HCT116 (cell line): ENCODE results near the gene SLC22A5. TPM values are rescaled to one million over a fixed set of nuclear protein-coding genes. Genes with fewer than 3 reads are reported as not detected.

Experiments
- ATAC-seq: fragments of 200-7000 bp; cut with Tn5 transposase; 2 replicates; pipeline ENCODE4 v1.9.1; 2020; ENCODE audit warnings: mild to moderate bottlenecking, moderate library complexity
- BruUV-seq: library from RNA; stranded (reverse); fragments of 400-500 nt; replicated peaks from 2 replicates; lab custom pipeline; 2021; lab: Mats Ljungman, UMichigan
- CTCF ChIA-PET: fragments of 300-600 bp; sonication (Branson Sonifier 250); formaldehyde crosslinking; loops from one replicate; lab custom pipeline; 2021; ENCODE audit warnings: antibody characterized with exemption; lab: Charles Lee
- POLR2A ChIA-PET: fragments of 300-600, 350-600 bp; sonication (Branson Sonifier 250); formaldehyde crosslinking; loops from one replicate; lab custom pipeline; 2021; ENCODE audit warnings: antibody characterized with exemption; lab: Charles Lee
- RAD21 ChIA-PET, 2 experiments: fragments of 300-600 bp; sonication (Branson Sonifier 250); formaldehyde crosslinking; loops; one replicate each; lab custom pipeline; 2023; ENCODE audit warnings: low total read pairs in 2 of 2; ENCODE audit not compliant: uncharacterized antibody in 2 of 2, unreplicated experiment in 2 of 2, low non-redundant PET in 1 of 2; lab: Charles Lee
- DNase-seq: peaks from one replicate; pipeline ENCODE4 v3.0.0-alpha.2; 2010; ENCODE audit warnings: low read depth, low spot score
- H2AFZ ChIP-seq: fragments of 200-600 bp; shearing (Covaris generic), sonication (generic); 2 replicates; pipeline ENCODE4 v1.6.1; 2017; ENCODE audit warnings: low read depth, mixed run types, mixed read lengths, antibody characterized with exemption, low read length; ENCODE audit not compliant: poor library complexity, severe bottlenecking
- H3K27ac ChIP-seq: 2 replicates; pipeline ENCODE4 v1.5.1; 2012; ENCODE audit warnings: low read depth, low read length
- H3K27me3 ChIP-seq: fragments of 200-600 bp; sonication (generic); 2 replicates; pipeline ENCODE4 v1.6.1; 2016; ENCODE audit warnings: mixed run types, low read length, mixed read lengths; ENCODE audit not compliant: insufficient read depth
- H3K36me3 ChIP-seq, 2 experiments: fragments of 200-500 bp in 1 of 2; fragments of 200-600 bp in 1 of 2; sonication (Bioruptor generic) in 1 of 2; sonication (generic) in 1 of 2; 2 replicates each; pipeline versions ENCODE4 v1.5.1 to v1.6.1; 2014 to 2016; ENCODE audit warnings: low read length in 2 of 2, inconsistent platforms in 1 of 2, mixed read lengths in 1 of 2, mixed run types in 1 of 2; ENCODE audit not compliant: insufficient read depth in 2 of 2, control insufficient read depth in 1 of 2
- H3K4me1 ChIP-seq, 2 experiments: fragments of 200-600 bp in 1 of 2; sonication (generic) in 1 of 2; 2 replicates each; pipeline versions ENCODE4 v1.5.1 to v1.6.1; 2012 to 2017; ENCODE audit warnings: low read length in 2 of 2, inconsistent platforms in 1 of 2, mild to moderate bottlenecking in 1 of 2, mixed read lengths in 1 of 2, mixed run types in 1 of 2, moderate library complexity in 1 of 2; ENCODE audit not compliant: insufficient read depth in 2 of 2, control insufficient read depth in 1 of 2
- H3K4me2 ChIP-seq: fragments of 200-600 bp; sonication (generic); 2 replicates; pipeline ENCODE4 v1.6.1; 2017; ENCODE audit warnings: mixed run types, low read length, mixed read lengths
- H3K4me3 ChIP-seq, 2 experiments: fragments of 200-600 bp in 1 of 2; sonication (generic) in 1 of 2; replicated peaks in 1 of 2; 2 replicates each; pipeline ENCODE4 v1.5.1; 2011 to 2016; ENCODE audit warnings: low read length in 2 of 2, control low read depth in 1 of 2, low read depth in 1 of 2, mild to moderate bottlenecking in 1 of 2, mixed read lengths in 1 of 2, mixed run types in 1 of 2
- H3K79me2 ChIP-seq: fragments of 200-600 bp; sonication (generic); 2 replicates; pipeline ENCODE4 v1.6.1; 2017; ENCODE audit warnings: mild to moderate bottlenecking, mixed run types, low read length, moderate library complexity, mixed read lengths; ENCODE audit not compliant: insufficient read depth
- H3K9ac ChIP-seq: fragments of 200-600 bp; sonication (generic); 2 replicates; pipeline ENCODE4 v1.6.1; 2016; ENCODE audit warnings: low read length, mixed read lengths
- H3K9me2 ChIP-seq: fragments of 200-600 bp; sonication (generic), shearing (Covaris generic); 2 replicates; pipeline ENCODE4 v1.6.1; 2017; ENCODE audit warnings: mixed run types, mild to moderate bottlenecking, moderate library complexity; ENCODE audit not compliant: insufficient read depth
- H3K9me3 ChIP-seq, 2 experiments: fragments of 200-500 bp in 1 of 2; fragments of 200-600 bp in 1 of 2; sonication (Bioruptor generic) in 1 of 2; sonication (generic) in 1 of 2; 2 replicates each; pipeline ENCODE4 v1.6.1; 2014 to 2017; ENCODE audit warnings: low read length in 2 of 2, mixed read lengths in 2 of 2, inconsistent platforms in 1 of 2, low read depth in 1 of 2, mild to moderate bottlenecking in 1 of 2, mixed run types in 1 of 2, moderate library complexity in 1 of 2; ENCODE audit not compliant: control insufficient read depth in 1 of 2, insufficient read depth in 1 of 2
- H4K20me1 ChIP-seq: fragments of 200-600 bp; sonication (generic), shearing (Covaris generic); 2 replicates; pipeline ENCODE4 v1.6.1; 2017; ENCODE audit warnings: mixed run types, mild to moderate bottlenecking, moderate library complexity; ENCODE audit not compliant: insufficient read depth
- EZH2 ChIP-seq: fragments of 200-600 bp; sonication (generic); IDR thresholded peaks from 2 replicates; pipeline ENCODE4 v1.6.1; 2017; ENCODE audit warnings: antibody characterized with exemption, mixed run types
- EZH2phosphoT487 ChIP-seq: fragments of 200-600 bp; IDR thresholded peaks from 2 replicates; pipeline ENCODE4 v1.6.1; 2018; ENCODE audit warnings: antibody characterized with exemption, borderline replicate concordance
- POLR2A ChIP-seq: IDR thresholded peaks from 2 replicates; pipeline ENCODE4 v1.7.0; 2011; ENCODE audit warnings: borderline replicate concordance; ENCODE audit not compliant: insufficient read depth, insufficient read length; ENCODE audit errors: extremely low read depth
- POLR2AphosphoS5 ChIP-seq: IDR thresholded peaks from 2 replicates; pipeline ENCODE4 v1.6.1; 2011; ENCODE audit warnings: mild to moderate bottlenecking, low read depth, low read length, moderate library complexity
- SP1 ChIP-seq: IDR thresholded peaks from 2 replicates; pipeline ENCODE4 v1.6.1; 2012; ENCODE audit warnings: low read depth
- YY1 ChIP-seq: IDR thresholded peaks from 2 replicates; pipeline ENCODE4 v1.6.1; 2011; ENCODE audit warnings: low read length, low read depth, moderate library complexity, mild to moderate bottlenecking; ENCODE audit not compliant: insufficient replicate concordance; ENCODE audit errors: extremely low read depth
- ZNF274 ChIP-seq: fragments of 200-500 bp; sonication (Bioruptor generic); IDR thresholded peaks from 2 replicates; pipeline ENCODE4 v1.6.1; 2014; ENCODE audit warnings: mild to moderate bottlenecking, low read depth, low read length, inconsistent platforms
- intact Hi-C: fragments of 100-400 bp; cut with micrococcal nuclease; formaldehyde crosslinking; loops from 2 replicates; pipeline ENCODE4 v1.10.0; 2022
- total RNA-seq: library from RNA; stranded (reverse); gene quantifications from one replicate; pipeline ENCODE4 v1.2.1, GENCODE V29; 2021; ENCODE audit not compliant: unreplicated experiment
- TF ChIP-seq, protein P1 (sequence below): IDR thresholded peaks from 2 replicates; pipeline ENCODE4 v1.6.1; 2012; ENCODE audit warnings: low read depth
- TF ChIP-seq, protein P2 (sequence below), 3 experiments: fragments of 200-600 bp in 1 of 3; sonication (generic) in 1 of 3; IDR thresholded peaks in 2 of 3; conservative IDR thresholded peaks in 1 of 3; 2 replicates each; pipeline ENCODE4 v1.5.1; 2012 to 2017; ENCODE audit warnings: low read depth in 2 of 3, low read length in 2 of 3, antibody characterized with exemption in 1 of 3, borderline replicate concordance in 1 of 3, control low read depth in 1 of 3, mild to moderate bottlenecking in 1 of 3, mixed read lengths in 1 of 3, mixed run types in 1 of 3, moderate library complexity in 1 of 3; ENCODE audit not compliant: insufficient read depth in 1 of 3
- TF ChIP-seq, protein P3 (sequence below): IDR thresholded peaks from 2 replicates; pipeline ENCODE4 v1.6.1; 2012

Gene SLC22A5
- total RNA-seq, 1 experiment from 2014 or later = 9.9 TPM

DNA sequence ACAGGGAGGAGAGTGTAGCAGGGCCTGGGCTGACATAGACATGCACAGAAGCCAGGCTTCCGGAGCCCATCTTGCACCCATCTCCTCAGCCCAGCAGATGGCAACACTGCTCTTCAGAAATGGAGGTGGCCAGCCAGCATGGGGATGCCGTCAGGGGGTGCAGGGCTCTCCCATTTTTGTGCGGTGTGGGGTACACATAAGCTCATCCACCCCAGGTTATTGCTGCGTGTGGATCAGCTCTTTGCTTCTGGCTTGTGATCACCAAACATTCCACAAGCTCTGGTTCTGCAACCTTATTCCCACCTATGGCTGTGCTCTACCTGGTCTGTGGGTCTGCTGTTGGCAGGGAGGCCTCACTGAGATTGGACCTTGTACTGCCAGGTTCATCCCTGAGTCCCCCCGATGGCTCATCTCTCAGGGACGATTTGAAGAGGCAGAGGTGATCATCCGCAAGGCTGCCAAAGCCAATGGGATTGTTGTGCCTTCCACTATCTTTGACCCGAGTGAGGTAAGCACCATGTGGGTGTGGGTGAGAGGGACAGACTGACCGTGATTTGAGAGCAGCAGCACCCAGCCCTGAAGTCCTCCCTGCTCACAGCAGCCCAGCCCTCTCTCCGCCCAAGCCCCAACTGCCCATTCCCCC, 17.3 kb downstream of the SLC22A5 start:
- peak overlapping the region; percentile 73 for H3K4me2 ChIP-seq
- BruUV-seq = no TSS peak
- TF ChIP-seq POLR2A (no peak), ZNF274 (no peak), POLR2AphosphoS5 (0 out of 2 replicates have a peak, but pooled peaks have one; percentile 24), YY1 (peak; percentile 26), SP1 (no peak), EZH2 (no peak), EZH2phosphoT487 (no peak)
- TF ChIP-seq, protein P1, sequence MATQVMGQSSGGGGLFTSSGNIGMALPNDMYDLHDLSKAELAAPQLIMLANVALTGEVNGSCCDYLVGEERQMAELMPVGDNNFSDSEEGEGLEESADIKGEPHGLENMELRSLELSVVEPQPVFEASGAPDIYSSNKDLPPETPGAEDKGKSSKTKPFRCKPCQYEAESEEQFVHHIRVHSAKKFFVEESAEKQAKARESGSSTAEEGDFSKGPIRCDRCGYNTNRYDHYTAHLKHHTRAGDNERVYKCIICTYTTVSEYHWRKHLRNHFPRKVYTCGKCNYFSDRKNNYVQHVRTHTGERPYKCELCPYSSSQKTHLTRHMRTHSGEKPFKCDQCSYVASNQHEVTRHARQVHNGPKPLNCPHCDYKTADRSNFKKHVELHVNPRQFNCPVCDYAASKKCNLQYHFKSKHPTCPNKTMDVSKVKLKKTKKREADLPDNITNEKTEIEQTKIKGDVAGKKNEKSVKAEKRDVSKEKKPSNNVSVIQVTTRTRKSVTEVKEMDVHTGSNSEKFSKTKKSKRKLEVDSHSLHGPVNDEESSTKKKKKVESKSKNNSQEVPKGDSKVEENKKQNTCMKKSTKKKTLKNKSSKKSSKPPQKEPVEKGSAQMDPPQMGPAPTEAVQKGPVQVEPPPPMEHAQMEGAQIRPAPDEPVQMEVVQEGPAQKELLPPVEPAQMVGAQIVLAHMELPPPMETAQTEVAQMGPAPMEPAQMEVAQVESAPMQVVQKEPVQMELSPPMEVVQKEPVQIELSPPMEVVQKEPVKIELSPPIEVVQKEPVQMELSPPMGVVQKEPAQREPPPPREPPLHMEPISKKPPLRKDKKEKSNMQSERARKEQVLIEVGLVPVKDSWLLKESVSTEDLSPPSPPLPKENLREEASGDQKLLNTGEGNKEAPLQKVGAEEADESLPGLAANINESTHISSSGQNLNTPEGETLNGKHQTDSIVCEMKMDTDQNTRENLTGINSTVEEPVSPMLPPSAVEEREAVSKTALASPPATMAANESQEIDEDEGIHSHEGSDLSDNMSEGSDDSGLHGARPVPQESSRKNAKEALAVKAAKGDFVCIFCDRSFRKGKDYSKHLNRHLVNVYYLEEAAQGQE = no peak
- TF ChIP-seq, protein P2, sequence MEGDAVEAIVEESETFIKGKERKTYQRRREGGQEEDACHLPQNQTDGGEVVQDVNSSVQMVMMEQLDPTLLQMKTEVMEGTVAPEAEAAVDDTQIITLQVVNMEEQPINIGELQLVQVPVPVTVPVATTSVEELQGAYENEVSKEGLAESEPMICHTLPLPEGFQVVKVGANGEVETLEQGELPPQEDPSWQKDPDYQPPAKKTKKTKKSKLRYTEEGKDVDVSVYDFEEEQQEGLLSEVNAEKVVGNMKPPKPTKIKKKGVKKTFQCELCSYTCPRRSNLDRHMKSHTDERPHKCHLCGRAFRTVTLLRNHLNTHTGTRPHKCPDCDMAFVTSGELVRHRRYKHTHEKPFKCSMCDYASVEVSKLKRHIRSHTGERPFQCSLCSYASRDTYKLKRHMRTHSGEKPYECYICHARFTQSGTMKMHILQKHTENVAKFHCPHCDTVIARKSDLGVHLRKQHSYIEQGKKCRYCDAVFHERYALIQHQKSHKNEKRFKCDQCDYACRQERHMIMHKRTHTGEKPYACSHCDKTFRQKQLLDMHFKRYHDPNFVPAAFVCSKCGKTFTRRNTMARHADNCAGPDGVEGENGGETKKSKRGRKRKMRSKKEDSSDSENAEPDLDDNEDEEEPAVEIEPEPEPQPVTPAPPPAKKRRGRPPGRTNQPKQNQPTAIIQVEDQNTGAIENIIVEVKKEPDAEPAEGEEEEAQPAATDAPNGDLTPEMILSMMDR (IDR thresholded peaks at IDR 0.05 in 2 of 3, conservative IDR thresholded peaks at IDR 0.05 in 1 of 3; ENCODE audit: borderline replicate concordance in 1 of 3, insufficient read depth in 1 of 3, low read depth in 2 of 3, low read length in 2 of 3) = peak in 2 of 3 experiments; percentile 82 to 83; a peak in 4 of 6 replicates
- TF ChIP-seq, protein P3, sequence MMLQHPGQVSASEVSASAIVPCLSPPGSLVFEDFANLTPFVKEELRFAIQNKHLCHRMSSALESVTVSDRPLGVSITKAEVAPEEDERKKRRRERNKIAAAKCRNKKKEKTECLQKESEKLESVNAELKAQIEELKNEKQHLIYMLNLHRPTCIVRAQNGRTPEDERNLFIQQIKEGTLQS = no peak
- ChIA-PET POLR2A (interaction anchor here (1.6 to 2.2 kb wide), 2 partner anchors 28 to 114 kb away, joined by 3 to 9 read pairs; no protein-coding TSS in a partner anchor), CTCF (interaction anchor here (0.7 to 3.9 kb wide), 13 partner anchors 11 to 861 kb away, joined by 3 to 37 read pairs (median 5); partner anchors contain the start of genes GDF9, SLC22A4 and UQCRQ), RAD21 (interaction anchor here (0.5 to 3.0 kb wide), 6 partner anchors 103 to 367 kb away, joined by 3 to 13 read pairs (median 7); partner anchors contain the start of gene IRF1 (in 1 of the 2))
- no peak overlapping the region for H3K4me3 ChIP-seq
- H3K9me3 ChIP-seq = no peaks in the 10 kb centered on the region
- H3K9me2 ChIP-seq = no peaks in the 10 kb centered on the region
- H3K27me3 ChIP-seq = no peaks in the 10 kb centered on the region
- no peak overlapping the region for H2AFZ ChIP-seq
- peaks cover 44 to 61% of the 10 kb centered on the region in 2 experiments for H3K4me1 ChIP-seq
- ATAC-seq (peak; percentile 56), DNase-seq (peak; percentile 46)
- H3K36me3 ChIP-seq = no peaks in the 10 kb centered on the region
- no peaks in the 10 kb centered on the region for H4K20me1 ChIP-seq
- intact Hi-C loops = loop anchor here (1.0 to 10.0 kb wide), 6 partner anchors 111 to 858 kb away; no protein-coding TSS in a partner anchor
- H3K9ac ChIP-seq = peak overlapping the region; percentile 61
- H3K79me2 ChIP-seq = no peaks in the 10 kb centered on the region
- peak overlapping the region; percentile 80 for H3K27ac ChIP-seq
